Panc1 (cell line): ENCODE data around the gene NPW. TPM values are rescaled to one million over a fixed set of nuclear protein-coding genes. Genes with fewer than 3 reads are reported as not detected.
A peak's percentile ranks its signal among the peaks of the same experiment; 100 is the strongest.

Experiments
- ATAC-seq: fragments of 200-7000 bp; cut with Tn5 transposase; 2 replicates; pipeline ENCODE4 v1.9.1; 2020; ENCODE audit warnings: mild to moderate bottlenecking, moderate library complexity
- Bru-seq: library from RNA; stranded (reverse); fragments of 400-500 nt; gene quantifications from one replicate; lab custom pipeline; 2021; lab: Mats Ljungman, UMichigan
- BruChase-seq, 2 experiments: library from RNA; stranded (reverse); fragments of 400-500 nt; gene quantifications; one replicate each; lab custom pipeline; 2021; lab: Mats Ljungman, UMichigan
- BruUV-seq: library from RNA; stranded (reverse); fragments of 400-500 nt; replicated peaks from 2 replicates; lab custom pipeline; 2021; lab: Mats Ljungman, UMichigan
- CTCF ChIA-PET: fragments of 300-600 bp; sonication (Branson Sonifier 250); formaldehyde crosslinking; loops from one replicate; lab custom pipeline; 2022; ENCODE audit warnings: antibody characterized with exemption; lab: Charles Lee
- POLR2A ChIA-PET: fragments of 300-600 bp; sonication (Branson Sonifier 250); formaldehyde crosslinking; loops from one replicate; lab custom pipeline; 2022; ENCODE audit warnings: antibody characterized with exemption; lab: Charles Lee
- DNase-seq: peaks from one replicate; pipeline ENCODE4 v3.0.0-alpha.2; 2010; ENCODE audit warnings: low read depth, low spot score
- H3K27ac ChIP-seq: 2 replicates; pipeline ENCODE4 v1.5.1; 2011; ENCODE audit warnings: mild to moderate bottlenecking, low read length, inconsistent platforms
- H3K27me3 ChIP-seq: fragments of 200-500 bp; sonication (Bioruptor generic); 2 replicates; pipeline ENCODE4 v1.6.0; 2014; ENCODE audit warnings: low read length, inconsistent platforms; ENCODE audit not compliant: control insufficient read depth, insufficient read depth
- H3K36me3 ChIP-seq: fragments of 200-500 bp; sonication (Bioruptor generic); 2 replicates; pipeline ENCODE4 v1.5.1; 2014; ENCODE audit warnings: inconsistent platforms, mild to moderate bottlenecking, low read length, moderate library complexity; ENCODE audit not compliant: control insufficient read depth, insufficient read depth
- H3K4me1 ChIP-seq: 2 replicates; pipeline ENCODE4 v1.5.1; 2011; ENCODE audit warnings: inconsistent platforms, mild to moderate bottlenecking, low read length, moderate library complexity; ENCODE audit not compliant: control insufficient read depth, insufficient read depth
- H3K4me3 ChIP-seq, 2 experiments: 2 replicates each; pipeline ENCODE4 v1.5.1; 2011 to 2012; ENCODE audit warnings: low read depth in 2 of 2, low read length in 2 of 2, mild to moderate bottlenecking in 2 of 2, inconsistent platforms in 1 of 2, moderate library complexity in 1 of 2
- H3K9me3 ChIP-seq: fragments of 200-500 bp; sonication (Bioruptor generic); 2 replicates; pipeline ENCODE4 v1.5.1; 2014; ENCODE audit warnings: low read depth, mild to moderate bottlenecking, inconsistent platforms, low read length, moderate library complexity; ENCODE audit not compliant: control insufficient read depth, insufficient read depth
- CTCF ChIP-seq: fragments of 450-650 bp; IDR thresholded peaks from 2 replicates; pipeline ENCODE4 v1.5.1; 2017; ENCODE audit warnings: mild to moderate bottlenecking
- POLR2AphosphoS5 ChIP-seq: IDR thresholded peaks from 2 replicates; pipeline ENCODE4 v1.6.1; 2012; ENCODE audit warnings: mild to moderate bottlenecking, low read depth, low read length, moderate library complexity
- REST ChIP-seq, 2 experiments: IDR thresholded peaks; 2 replicates each; pipeline ENCODE4 v1.6.1; 2011 to 2012; ENCODE audit warnings: low read depth in 2 of 2, control low read depth in 1 of 2, low read length in 1 of 2, mild to moderate bottlenecking in 1 of 2, moderate library complexity in 1 of 2; ENCODE audit not compliant: insufficient read depth in 1 of 2
- SIN3A ChIP-seq: IDR thresholded peaks from 2 replicates; pipeline ENCODE4 v1.6.1; 2012; ENCODE audit warnings: low read depth, mild to moderate bottlenecking, low read length, moderate library complexity, borderline replicate concordance; ENCODE audit not compliant: insufficient read depth
- TCF7L2 ChIP-seq: IDR thresholded peaks from 2 replicates; pipeline ENCODE4 v1.6.1; 2011; ENCODE audit warnings: mild to moderate bottlenecking, low read depth, low read length, inconsistent platforms
- in situ Hi-C: cut with HindIII; loops from 2 replicates; pipeline ENCODE4 v1.10.0; 2016; ENCODE audit warnings: low sequenced_read_pairs, low pct_unique_long_range_greater_than_20kb
- intact Hi-C: fragments of 100-400 bp; cut with micrococcal nuclease; formaldehyde crosslinking; loops from one replicate; pipeline ENCODE4 v1.10.0; 2022; ENCODE audit not compliant: unreplicated experiment
- long read RNA-seq: library from polyadenylated mRNA; unstranded; transcript quantifications from one replicate; pipeline ENCODE4 v2.0.0, GENCODE V29; 2021; ENCODE audit not compliant: unreplicated experiment
- polyA plus RNA-seq: library from polyadenylated mRNA; unstranded; fragments of >200 nt; gene quantifications from one replicate; pipeline ENCODE4 v1.2.1, GENCODE V29; 2012; ENCODE audit warnings: missing spikeins; ENCODE audit not compliant: insufficient read length
- total RNA-seq: library from RNA; stranded (reverse); gene quantifications from one replicate; pipeline ENCODE4 v1.2.1, GENCODE V29; 2021; ENCODE audit not compliant: unreplicated experiment

Gene NPW
- total RNA-seq = 15.3 TPM
- polyA plus RNA-seq = 42.9 TPM
- percentile 31 among the genes with signal in this experiment for Bru-seq, nascent RNA
- BruChase-seq, experiment 1, labeled RNA remaining after a 2-hour chase = percentile 22 among the genes with signal in this experiment
- percentile 57 among the genes with signal in this experiment for BruChase-seq, experiment 2, labeled RNA remaining after a 6-hour chase
- long read RNA-seq, transcript NPW-202 (2 exons, 991 nt) = major isoform, 20 of 23 reads
- long read RNA-seq, partial matches to known transcripts = 0 of 23 reads
- long read RNA-seq, other reads (novel, unspliced or antisense) = 3 of 23 reads

GRCh38 chr16:2019518-2019920 lies at the start of gene NPW:
NPW (plus strand) TSS chr16:2019785.
- DNase-seq = no peak
- intact Hi-C loops (no loop called here), in situ Hi-C loops (no loop called here)
- TF ChIP-seq SIN3A (no peak), POLR2AphosphoS5 (no peak), REST (IDR thresholded peaks at IDR 0.05; ENCODE audit: insufficient read depth in 1 of 2, low read depth in 2 of 2, low read length in 1 of 2) (no peak), TCF7L2 (no peak), CTCF (no peak)
- Histone ChIP-seq H3K27ac (no peak within 1 kb of the TSS), H3K36me3 (no peaks in the 10 kb centered on the region; the same call in 1 of the 2 replicates), H3K4me3 (peak within 1 kb of the TSS; percentile 15 to 24; a peak in 3 of 4 replicates), H3K4me1 (peaks cover 11% of the 10 kb centered on the region), H3K27me3 (no peaks in the 10 kb centered on the region), H3K9me3 (no peaks in the 10 kb centered on the region)
- POLR2A ChIA-PET = no interaction called here
- CTCF ChIA-PET = interaction anchor here (0.7 kb wide), 1 partner anchor 18 kb away, joined by 3 read pairs; no protein-coding TSS in a partner anchor
- ATAC-seq = no peak
- BruUV-seq = no TSS peak

GRCh38 chr16:1971796-1972489 lies 47.6 kb upstream of the NPW start, which contains the start of gene TBL3:
TBL3 (plus strand) TSS chr16:1972053; CDS start chr16:1972165, 112 bp downstream.
- Histone ChIP-seq H3K9me3 (no peaks in the 10 kb centered on the region), H3K27ac (peak within 1 kb of the TSS; percentile 87), H3K4me3 (peak within 1 kb of the TSS; percentile 90 to 96), H3K4me1 (0 out of 2 replicates have a peak, but pooled peaks cover 4% of the 10 kb centered on the region), H3K36me3 (no peaks in the 10 kb centered on the region; the same call in 1 of the 2 replicates), H3K27me3 (no peaks in the 10 kb centered on the region)
- ATAC-seq (peak; percentile 93), DNase-seq (no peak)
- in situ Hi-C loops (no loop called here), intact Hi-C loops (no loop called here)
- BruUV-seq = no TSS peak
- CTCF ChIA-PET = interaction anchor here (0.6 kb wide), 1 partner anchor 108 kb away, joined by 3 read pairs; no protein-coding TSS in a partner anchor
- POLR2A ChIA-PET = no interaction called here
- peak; percentile 92 for TF ChIP-seq SIN3A
- 0 out of 4 replicates have a peak, but pooled peaks of 1 of the 2 experiments have one; percentile 64 for TF ChIP-seq REST (IDR thresholded peaks at IDR 0.05; ENCODE audit: insufficient read depth in 1 of 2, low read depth in 2 of 2, low read length in 1 of 2)
- peak; percentile 92 for TF ChIP-seq POLR2AphosphoS5
- TF ChIP-seq CTCF = no peak
- peak; percentile 62; the same call in 1 of the 2 replicates for TF ChIP-seq TCF7L2
